Measurements from ENCODE around the gene SH2D1B.

GRCh38 chr1:162383516-162383915 is 28.4 kb downstream of the SH2D1B start:
- TF ChIP-seq CTCF (IDR thresholded peaks at IDR 0.05) (no peak), POLR2A (IDR thresholded peaks at IDR 0.05) (no peak)

Data from body of pancreas (tissue), 4 donors.